Activated CD8-positive, alpha-beta T cell treated with anti-CD3 and anti-CD28 coated beads, Interleukin-2, amount 10 ng/mL, durations not matched to agents 7 days and 5 days (primary cell): ENCODE data around the gene MCAM. TPM values are rescaled to one million over a fixed set of nuclear protein-coding genes. Genes with fewer than 3 reads are reported as not detected.

Experiments used
- microRNA-seq: library from miRNA; unstranded; fragments of <30 nt; microRNA quantifications from one replicate; pipeline ENCODE4 v1.2.0, GENCODE V29; 2022
- total RNA-seq, 2 experiments: library from RNA; stranded (reverse); gene quantifications; one replicate each; pipeline ENCODE4 v1.2.3, GENCODE V29; 2021

MCAM gene
- total RNA-seq, 2 experiments from 2014 or later: 2.9 to 4.4 TPM

Small RNA genes within 50 kb of the gene (microRNA-seq; reads per million reads assigned to microRNA genes)
- not detected for gene MIR6756

Other genes with a start within 250 kb of the MCAM start
- 10 to 100 TPM; 30.8 to 31.6 TPM for gene VPS11, start 249.3 kb downstream of the MCAM start, total RNA-seq
- gene HMBS, start 232.2 kb downstream of the MCAM start, total RNA-seq: 10 to 100 TPM; 31.0 to 32.5 TPM
- gene DPAGT1, start 215.3 kb downstream of the MCAM start, total RNA-seq: 10 to 100 TPM; 52.5 to 57.7 TPM
- gene C2CD2L, start 209.8 kb downstream of the MCAM start, total RNA-seq: 10 to 100 TPM; 33.2 to 35.2 TPM
- gene HINFP, start 195.6 kb downstream of the MCAM start, total RNA-seq: 10 to 100 TPM; 36.1 to 40.9 TPM
- gene ABCG4, start 168.1 kb downstream of the MCAM start, total RNA-seq: under 1 TPM in 1 of 2 experiments, not detected in 1; 0.18 TPM
- gene NLRX1, start 148.4 kb downstream of the MCAM start, total RNA-seq: 10 to 100 TPM; 24.6 to 24.8 TPM
- gene NHERF4, start 131.7 kb downstream of the MCAM start, total RNA-seq: under 1 TPM; 0.18 to 0.63 TPM
- gene CBL, start 110.8 kb downstream of the MCAM start, total RNA-seq: 10 to 100 TPM; 43.6 to 43.7 TPM
- 10 to 100 TPM; 40.5 to 41.8 TPM for gene RNF26, start 17.4 kb upstream of the MCAM start, total RNA-seq
- not detected for gene C1QTNF5, start 23.8 kb upstream of the MCAM start, total RNA-seq
- not detected for gene MFRP, start 29.6 kb upstream of the MCAM start, total RNA-seq
- gene USP2, start 64.6 kb upstream of the MCAM start, total RNA-seq: under 1 TPM; 0.55 to 0.68 TPM
- gene THY1, start 106.0 kb upstream of the MCAM start, total RNA-seq: not detected